DMS 273 treated with DMSO at 0.1 percent for 48 hours (cell line): ENCODE results near the gene FBXO34.
A peak's percentile ranks its signal among the peaks of the same experiment; 100 is the strongest.
"Not testable (repeated sequence)": the region's sequence is repeated elsewhere in the genome, so short reads cannot be mapped to it uniquely, and the experiment has no call there.

Source experiments
- DNase-seq: peaks from one replicate; lab custom pipeline; 2025; lab: John Stamatoyannopoulos, UW

Gene FBXO34

DNA sequence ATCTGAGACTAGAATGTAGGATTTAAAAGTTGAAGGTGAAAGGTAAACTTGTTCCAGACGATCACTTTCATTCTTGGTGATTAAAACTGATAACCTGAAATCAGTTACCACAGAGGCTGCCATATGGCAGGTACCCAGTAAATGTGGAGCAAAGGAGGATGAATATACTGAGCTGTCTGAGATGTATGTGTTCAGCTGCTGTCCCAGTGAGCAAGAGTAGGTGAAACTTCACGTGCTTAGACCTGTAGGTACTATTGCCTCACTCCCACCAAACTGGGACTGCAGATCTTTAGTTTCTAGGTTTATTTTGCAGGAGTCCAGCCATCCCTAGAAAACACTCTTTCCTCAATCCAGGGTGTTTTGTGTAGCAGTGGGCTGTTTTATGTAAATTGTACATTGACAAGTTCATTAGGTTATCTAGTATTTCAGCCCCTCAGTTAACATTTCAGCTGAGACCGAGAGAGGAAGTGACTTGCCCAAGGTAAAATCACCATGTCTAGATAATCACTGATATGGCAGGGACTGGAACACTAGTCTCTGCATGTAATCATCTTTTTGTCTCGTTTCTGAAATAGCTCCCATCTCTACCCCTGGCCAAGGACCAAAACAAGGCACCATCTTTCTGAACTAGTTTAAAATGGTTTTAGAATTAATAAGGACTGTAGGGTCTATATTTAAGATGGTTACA lies 77.7 kb downstream of the FBXO34 start:
- no peak for DNase-seq

GRCh38 chr14:55349565-55349964 lies 78.3 kb downstream of the FBXO34 start:
- no peak for DNase-seq

DNA sequence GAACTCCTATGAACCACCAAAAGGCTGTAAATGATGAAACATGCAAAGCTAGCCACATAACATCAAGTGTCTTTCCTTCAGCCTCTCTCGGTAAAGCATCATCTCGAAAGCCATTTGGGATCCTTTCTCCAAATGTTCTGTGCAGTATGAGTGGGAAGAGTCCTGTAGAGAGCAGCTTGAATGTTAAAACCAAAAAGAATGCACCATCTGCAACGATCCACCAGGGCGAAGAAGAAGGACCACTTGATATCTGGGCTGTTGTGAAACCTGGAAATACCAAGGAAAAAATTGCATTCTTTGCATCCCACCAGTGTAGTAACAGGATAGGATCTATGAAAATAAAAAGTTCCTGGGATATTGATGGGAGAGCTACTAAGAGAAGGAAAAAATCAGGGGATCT lies 79.2 kb downstream of the FBXO34 start:
- no peak for DNase-seq

DNA sequence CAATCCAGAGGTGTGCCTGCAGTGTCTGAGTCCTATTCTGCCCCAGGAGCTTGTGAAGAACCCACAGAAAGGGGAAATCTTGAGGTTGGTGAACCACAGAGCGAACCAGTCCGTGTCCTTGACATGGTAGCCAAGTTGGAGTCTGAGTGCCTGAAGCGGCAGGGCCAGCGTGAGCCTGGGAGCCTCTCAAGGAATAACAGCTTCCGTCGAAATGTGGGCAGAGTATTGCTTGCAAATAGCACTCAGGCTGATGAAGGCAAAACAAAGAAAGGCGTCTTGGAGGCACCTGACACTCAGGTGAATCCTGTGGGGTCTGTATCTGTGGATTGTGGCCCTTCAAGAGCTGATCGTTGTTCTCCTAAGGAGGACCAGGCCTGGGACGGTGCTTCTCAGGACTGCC lies 79.9 kb downstream of the FBXO34 start:
- no peak for DNase-seq

- no peak for DNase-seq
Measured at GRCh38 chr14:55352201-55352600, 81.0 kb downstream of the FBXO34 start.

GRCh38 chr14:55353686-55354467 lies 82.7 kb downstream of the FBXO34 start:
- no peak for DNase-seq

- DNase-seq, result peak; percentile 42
Measured at GRCh38 chr14:55354500-55354899, 83.3 kb downstream of the FBXO34 start.

DNA sequence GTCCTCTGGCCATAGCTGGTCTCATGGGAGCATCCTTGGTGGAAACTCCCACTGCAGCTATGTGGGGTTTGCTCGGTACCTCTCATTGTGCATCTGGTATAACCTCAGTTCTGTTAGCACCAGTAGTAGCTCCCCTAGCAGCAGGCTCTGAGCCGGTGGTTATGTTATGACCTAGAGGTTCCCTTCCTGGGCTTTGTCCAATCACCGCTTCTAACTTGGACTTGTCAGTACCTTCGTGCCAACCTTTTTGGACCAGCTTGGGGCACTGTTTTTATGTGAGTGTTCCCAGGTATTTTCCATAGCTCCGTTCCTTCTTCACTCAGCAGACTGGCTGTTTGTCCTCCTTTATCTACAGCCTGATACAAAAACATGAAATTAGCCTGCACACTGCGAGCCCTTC lies 84.7 kb downstream of the FBXO34 start:
- DNase-seq, result no peak

- DNase-seq, result no peak
Measured at GRCh38 chr14:55356913-55357312, 85.7 kb downstream of the FBXO34 start.

GRCh38 chr14:55359307-55359706 lies 88.1 kb downstream of the FBXO34 start:
- no peak for DNase-seq

- no peak for DNase-seq
Measured at GRCh38 chr14:55361190-55361589, 90.0 kb downstream of the FBXO34 start.

DNA sequence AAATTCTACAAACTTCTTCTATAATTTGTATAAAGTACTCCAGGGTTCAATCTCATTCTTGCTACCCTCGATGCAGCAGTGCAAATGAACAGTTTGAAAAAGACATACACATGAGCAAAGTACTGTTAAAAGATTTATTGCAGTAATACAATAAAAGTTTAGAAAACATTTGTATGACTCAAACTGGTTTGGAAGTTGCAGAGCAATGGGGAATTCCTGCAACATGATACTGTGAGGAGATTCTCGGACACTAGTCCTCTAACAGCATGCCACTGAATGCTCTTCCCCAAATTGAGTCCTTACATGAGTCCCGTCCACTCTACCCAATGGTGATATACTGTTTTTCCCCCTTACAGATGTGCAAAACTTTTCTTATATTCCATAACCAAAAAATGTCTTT lies 95.0 kb downstream of the FBXO34 start:
- DNase-seq, result no peak

GRCh38 chr14:55370883-55371455 lies 99.7 kb downstream of the FBXO34 start:
- no peak for DNase-seq

DNA sequence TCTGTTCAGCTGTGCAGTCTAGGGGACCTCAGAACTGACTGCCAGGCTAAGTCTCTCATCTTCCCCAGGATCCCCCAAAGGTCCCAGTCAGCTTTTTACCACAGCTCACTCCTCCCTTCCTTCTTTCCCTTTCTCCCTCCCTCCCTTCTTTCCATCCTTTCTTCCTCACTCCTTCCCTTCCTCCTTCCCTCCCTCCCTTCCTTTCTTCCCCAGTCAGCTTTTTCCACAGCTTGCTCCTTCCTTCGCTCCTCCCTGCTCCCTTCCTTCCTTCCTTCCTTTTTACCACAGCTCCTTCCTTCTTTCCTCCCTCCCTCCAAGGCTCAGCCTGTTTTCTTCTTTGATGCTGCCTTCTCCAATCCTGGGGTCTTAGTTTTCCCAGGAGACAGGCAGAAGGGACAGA lies 101.2 kb downstream of the FBXO34 start:
- no peak for DNase-seq

GRCh38 chr14:55372825-55373224 lies 101.6 kb downstream of the FBXO34 start:
- no peak for DNase-seq

DNA sequence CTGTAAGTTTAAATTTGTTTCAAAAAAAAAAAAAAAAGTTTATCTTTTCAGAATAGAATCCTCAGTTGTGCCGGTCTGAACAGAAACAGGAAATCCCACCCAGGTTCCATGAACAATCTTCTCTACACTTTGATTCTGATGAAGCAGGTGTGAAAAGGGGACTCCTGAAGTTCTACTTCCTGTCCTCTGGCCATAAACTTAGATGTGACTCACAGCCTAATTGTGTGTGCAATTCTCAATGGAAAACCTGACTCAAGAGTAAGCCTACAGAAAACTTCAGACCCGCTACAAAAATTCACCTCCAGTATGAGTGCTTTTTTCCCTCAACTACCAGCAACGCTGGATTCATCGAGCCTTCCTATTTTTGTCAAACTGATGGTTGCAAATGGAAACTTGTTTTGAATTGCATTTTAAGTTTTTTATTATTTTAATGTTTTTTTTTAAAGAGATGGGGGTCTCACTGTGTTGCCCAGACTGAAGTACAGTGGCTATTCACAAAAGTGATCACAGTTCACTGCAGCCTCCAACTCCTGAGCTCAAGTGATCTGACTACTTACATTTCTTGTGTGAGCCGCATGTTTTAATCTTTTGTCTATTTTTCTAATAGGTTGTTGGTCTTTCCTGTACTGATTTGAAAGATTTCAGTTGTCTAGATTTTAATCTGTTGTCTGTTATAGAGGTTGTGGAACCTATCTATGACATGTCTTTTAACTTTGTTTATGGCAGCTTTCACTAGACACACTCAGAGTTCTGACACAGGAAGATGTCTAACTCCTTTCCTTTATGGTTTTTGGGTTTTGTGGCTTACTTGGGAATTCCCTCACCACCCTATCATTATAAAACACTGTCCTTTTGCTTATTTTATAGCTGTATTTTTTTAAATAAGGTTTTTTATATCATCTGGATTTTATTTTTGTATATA lies 102.8 kb downstream of the FBXO34 start:
- no peak for DNase-seq

- no peak for DNase-seq
Measured at GRCh38 chr14:55374771-55375170, 103.5 kb downstream of the FBXO34 start.

DNA sequence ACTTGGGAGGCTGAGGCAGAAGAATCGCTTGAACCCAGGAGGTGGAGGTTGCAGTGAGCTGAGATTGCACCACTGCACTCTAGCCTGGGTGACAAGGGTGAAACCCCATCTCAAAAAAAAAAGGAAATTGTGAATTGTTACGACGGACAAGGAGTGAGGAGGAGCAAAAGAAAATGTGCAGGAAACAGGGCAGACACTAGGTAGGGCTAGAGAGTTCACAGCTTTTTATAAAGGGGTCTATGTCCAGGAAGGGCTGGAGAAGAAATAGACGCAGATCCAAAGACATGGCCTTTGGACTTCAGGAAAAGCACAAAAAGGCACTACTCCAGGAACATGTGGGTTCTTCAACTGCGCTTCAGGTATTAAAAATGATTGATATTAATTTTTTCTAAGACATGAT lies 106.0 kb downstream of the FBXO34 start:
- DNase-seq, result no peak

DNA sequence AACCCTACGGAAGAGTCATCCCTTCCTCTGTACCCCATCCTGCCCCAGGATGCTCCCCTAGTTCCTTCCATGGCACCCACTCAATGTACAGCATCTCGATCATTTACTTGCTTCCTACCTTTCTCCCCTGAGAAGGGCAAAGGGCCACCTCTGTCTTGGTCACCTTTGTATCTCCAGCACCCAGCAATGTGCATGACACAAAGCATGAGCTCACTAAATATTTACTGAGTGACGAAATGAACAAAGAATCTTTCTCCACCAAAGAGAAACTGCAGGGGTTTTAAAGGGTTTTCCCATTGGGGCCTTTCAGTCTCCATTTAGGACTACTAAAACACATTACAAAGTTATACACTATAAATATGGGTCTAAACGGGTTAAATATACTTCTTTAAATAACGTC lies 109.8 kb downstream of the FBXO34 start:
- DNase-seq, result no peak

- no peak for DNase-seq
Measured at GRCh38 chr14:55381561-55381960, 110.3 kb downstream of the FBXO34 start.

DNA sequence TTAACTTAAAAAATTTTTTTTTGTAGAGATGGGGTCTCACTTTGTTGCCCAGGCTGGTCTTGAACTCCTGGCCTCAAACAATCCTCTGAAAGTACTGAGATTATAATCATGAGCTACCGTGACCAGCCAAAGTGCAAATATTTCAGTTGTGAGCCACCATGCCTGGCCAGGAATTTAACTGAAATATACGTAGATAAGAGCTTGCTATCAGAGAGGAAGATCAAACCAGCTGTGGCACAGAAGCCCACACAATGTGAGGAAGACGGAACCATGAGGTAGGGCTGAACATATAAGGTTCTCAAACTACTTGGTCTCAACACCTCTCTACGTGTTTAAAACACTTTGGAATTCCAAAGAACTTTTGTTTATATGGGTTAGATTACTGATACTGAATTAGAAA lies 111.3 kb downstream of the FBXO34 start:
- DNase-seq, result no peak

DNA sequence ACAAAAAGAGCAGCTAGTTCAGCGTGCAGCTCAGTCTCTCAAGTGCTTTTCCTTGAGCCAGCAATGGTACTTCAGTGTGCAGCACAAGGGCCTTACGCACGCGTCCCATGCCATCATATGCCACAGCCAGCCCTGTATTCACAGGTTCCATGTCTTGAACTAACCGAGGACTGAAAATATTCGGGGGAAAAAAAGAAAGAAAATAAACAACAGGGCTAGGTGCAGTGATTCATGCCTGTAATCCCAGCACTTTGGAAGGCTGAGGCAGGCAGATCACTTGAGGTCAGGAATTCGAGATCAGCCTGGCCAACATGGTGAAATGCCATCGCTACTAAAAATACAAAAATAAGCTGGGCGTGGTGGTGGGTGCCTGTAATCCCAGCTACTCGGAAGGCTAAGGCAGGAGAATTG lies 111.8 kb downstream of the FBXO34 start:
- DNase-seq, result not testable (repeated sequence)
